PC-3 (cell line): ENCODE measurements around the gene OLFML2B. TPM values are rescaled to one million over a fixed set of nuclear protein-coding genes. Genes with fewer than 3 reads are reported as not detected.

Experiments used
- ATAC-seq: fragments of 200-7000 bp; cut with Tn5 transposase; 2 replicates; pipeline ENCODE4 v1.9.1; 2020; ENCODE audit warnings: mild to moderate bottlenecking, moderate library complexity
- BruUV-seq: library from RNA; stranded (reverse); fragments of 400-500 nt; replicated peaks from 2 replicates; lab custom pipeline; 2021; lab: Mats Ljungman, UMichigan
- CTCF ChIA-PET: fragments of 300-600 bp; sonication (Branson Sonifier 250); formaldehyde crosslinking; loops from one replicate; lab custom pipeline; 2022; ENCODE audit warnings: antibody characterized with exemption; lab: Charles Lee
- POLR2A ChIA-PET: fragments of 300-600 bp; sonication (Branson Sonifier 250); formaldehyde crosslinking; loops from one replicate; lab custom pipeline; 2022; ENCODE audit warnings: antibody characterized with exemption; ENCODE audit not compliant: unreplicated experiment; lab: Charles Lee
- DNase-seq: peaks from one replicate; pipeline ENCODE4 v3.0.0-alpha.2; 2015
- H2AFZ ChIP-seq: fragments of 300-600 bp; sonication (generic); 2 replicates; pipeline ENCODE4 v1.6.0; 2016; ENCODE audit warnings: antibody characterized with exemption, low read length
- H3F3A ChIP-seq: fragments of 300-600 bp; sonication (generic); one replicate; pipeline ENCODE4 v1.6.0; 2017; ENCODE audit warnings: antibody characterized with exemption, low read length, control low read depth, mild to moderate bottlenecking; ENCODE audit not compliant: unreplicated experiment
- H3K27ac ChIP-seq: fragments of 300-600 bp; sonication (generic); 2 replicates; pipeline ENCODE4 v1.5.1; 2016; ENCODE audit warnings: mild to moderate bottlenecking, low read length
- H3K27me3 ChIP-seq: fragments of 300-600 bp; sonication (generic); 2 replicates; pipeline ENCODE4 v1.6.1; 2016; ENCODE audit warnings: low read length, mixed read lengths
- H3K36me3 ChIP-seq: fragments of 300-600 bp; sonication (generic); 2 replicates; pipeline ENCODE4 v1.6.1; 2016; ENCODE audit warnings: low read depth, mixed run types, low read length, mixed read lengths
- H3K4me1 ChIP-seq: fragments of 300-600 bp; sonication (generic); 2 replicates; pipeline ENCODE4 v1.5.1; 2016; ENCODE audit warnings: low read length; ENCODE audit not compliant: insufficient read depth
- H3K4me2 ChIP-seq: fragments of 300-600 bp; sonication (generic); 2 replicates; pipeline ENCODE4 v1.6.0; 2016; ENCODE audit warnings: low read length
- H3K4me3 ChIP-seq: fragments of 300-600 bp; sonication (generic); 2 replicates; pipeline ENCODE4 v1.5.1; 2016; ENCODE audit warnings: mild to moderate bottlenecking, low read length, mixed read lengths
- H3K79me2 ChIP-seq: fragments of 300-600 bp; sonication (generic); 2 replicates; pipeline ENCODE4 v1.6.1; 2017; ENCODE audit warnings: low read length, mixed read lengths
- H3K9ac ChIP-seq: fragments of 300-600 bp; sonication (generic); 2 replicates; pipeline ENCODE4 v1.6.0; 2016; ENCODE audit warnings: mild to moderate bottlenecking, low read length
- H3K9me2 ChIP-seq: fragments of 300-600 bp; sonication (generic); replicated peaks from 2 replicates; pipeline ENCODE4 v1.6.1; 2016; ENCODE audit warnings: mixed run types, low read length, mixed read lengths
- H3K9me3 ChIP-seq: fragments of 300-600 bp; sonication (generic); 2 replicates; pipeline ENCODE4 v1.6.1; 2016; ENCODE audit warnings: low read length, mixed read lengths
- H4K20me1 ChIP-seq: fragments of 300-600 bp; sonication (generic); 2 replicates; pipeline ENCODE4 v1.6.1; 2016; ENCODE audit warnings: low read length, mixed read lengths
- EZH2 ChIP-seq: fragments of 300-600 bp; sonication (generic); IDR thresholded peaks from one replicate; pipeline ENCODE4 v1.6.1; 2017; ENCODE audit warnings: antibody characterized with exemption, mild to moderate bottlenecking, low read length; ENCODE audit not compliant: unreplicated experiment
- EZH2phosphoT487 ChIP-seq: fragments of 300-600 bp; sonication (generic); IDR thresholded peaks from 2 replicates; pipeline ENCODE4 v1.6.1; 2018; ENCODE audit warnings: mild to moderate bottlenecking, antibody characterized with exemption, low read length, borderline replicate concordance
- intact Hi-C: fragments of 100-400 bp; cut with micrococcal nuclease; formaldehyde crosslinking; loops from 2 replicates; pipeline ENCODE4 v1.9.0; 2023
- total RNA-seq: library from RNA; depleted of rRNA; stranded (reverse); fragments of >200 nt; gene quantifications from 2 replicates; pipeline ENCODE4 v1.2.3, GENCODE V29; 2014
- TF ChIP-seq, protein P1 (sequence below): fragments of 300-600 bp; sonication (generic); conservative IDR thresholded peaks from 2 replicates; pipeline ENCODE4 v1.5.1; 2017; ENCODE audit warnings: antibody characterized with exemption, low read depth, mild to moderate bottlenecking, low read length

OLFML2B gene
- total RNA-seq, 1 experiment from 2014 or later = 1.4 TPM

DNA sequence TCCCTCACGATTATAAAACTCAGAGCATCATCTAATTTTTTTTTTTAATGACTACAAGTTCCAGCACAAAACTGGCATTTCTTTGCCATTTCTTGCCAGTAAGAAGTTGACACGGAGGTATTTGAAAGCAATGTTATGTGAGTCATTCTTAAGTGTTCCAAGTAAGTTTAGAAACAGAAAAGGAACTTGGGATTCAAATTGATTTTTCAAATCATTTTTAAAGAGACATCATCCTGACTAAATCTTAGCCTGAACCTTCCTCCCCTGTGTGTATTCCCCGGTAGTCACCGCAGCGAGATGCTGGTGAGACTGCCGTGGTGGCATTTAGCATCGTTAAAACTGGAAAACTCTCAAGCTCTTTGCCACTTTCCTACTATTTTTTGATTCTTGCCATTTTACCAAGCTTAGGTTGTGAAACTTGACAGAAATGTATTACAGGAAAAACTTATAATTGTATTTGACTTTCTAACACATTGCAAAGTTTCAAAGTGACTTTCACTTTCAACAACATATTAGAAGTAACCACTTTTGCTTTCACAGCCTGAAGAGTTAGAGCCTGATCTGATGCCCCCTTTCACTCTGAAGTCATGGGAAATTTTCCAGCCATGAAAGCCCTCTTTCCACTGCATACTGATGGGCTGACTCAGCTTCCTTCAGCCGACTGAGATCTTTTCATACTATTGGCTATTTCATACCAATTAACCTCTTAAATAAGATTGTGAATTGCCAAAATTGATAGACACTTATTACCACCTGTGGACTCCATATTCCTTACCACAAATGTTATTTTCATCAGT lies 61.4 kb downstream of the OLFML2B start:
- Histone ChIP-seq H4K20me1 (no peaks in the 10 kb centered on the region), H3K4me2 (peak overlapping the region; percentile 81), H2AFZ (peak overlapping the region; percentile 56), H3F3A (no peaks in the 10 kb centered on the region), H3K27ac (peak overlapping the region; percentile 81), H3K27me3 (no peaks in the 10 kb centered on the region), H3K9me2 (no peaks in the 10 kb centered on the region), H3K9ac (peak overlapping the region; percentile 50), H3K36me3 (0 out of 2 replicates have a peak, but pooled peaks cover 4% of the 10 kb centered on the region), H3K4me1 (peaks cover 27% of the 10 kb centered on the region), H3K9me3 (no peaks in the 10 kb centered on the region), H3K4me3 (peak overlapping the region; percentile 65), H3K79me2 (no peaks in the 10 kb centered on the region)
- peak; percentile 86 for ATAC-seq
- peak; percentile 81 for DNase-seq
- TSS peak; percentile 4 for BruUV-seq
- intact Hi-C loops = loop anchor here (1.0 to 5.0 kb wide), 3 partner anchors 50 to 170 kb away; no protein-coding TSS in a partner anchor
- POLR2A ChIA-PET = no interaction called here
- CTCF ChIA-PET = interaction anchor here (0.6 to 0.9 kb wide), 2 partner anchors 57 to 62 kb away, joined by 3 to 5 read pairs; partner anchors contain the start of gene OLFML2B
- TF ChIP-seq EZH2phosphoT487 = no peak
- TF ChIP-seq, protein P1, sequence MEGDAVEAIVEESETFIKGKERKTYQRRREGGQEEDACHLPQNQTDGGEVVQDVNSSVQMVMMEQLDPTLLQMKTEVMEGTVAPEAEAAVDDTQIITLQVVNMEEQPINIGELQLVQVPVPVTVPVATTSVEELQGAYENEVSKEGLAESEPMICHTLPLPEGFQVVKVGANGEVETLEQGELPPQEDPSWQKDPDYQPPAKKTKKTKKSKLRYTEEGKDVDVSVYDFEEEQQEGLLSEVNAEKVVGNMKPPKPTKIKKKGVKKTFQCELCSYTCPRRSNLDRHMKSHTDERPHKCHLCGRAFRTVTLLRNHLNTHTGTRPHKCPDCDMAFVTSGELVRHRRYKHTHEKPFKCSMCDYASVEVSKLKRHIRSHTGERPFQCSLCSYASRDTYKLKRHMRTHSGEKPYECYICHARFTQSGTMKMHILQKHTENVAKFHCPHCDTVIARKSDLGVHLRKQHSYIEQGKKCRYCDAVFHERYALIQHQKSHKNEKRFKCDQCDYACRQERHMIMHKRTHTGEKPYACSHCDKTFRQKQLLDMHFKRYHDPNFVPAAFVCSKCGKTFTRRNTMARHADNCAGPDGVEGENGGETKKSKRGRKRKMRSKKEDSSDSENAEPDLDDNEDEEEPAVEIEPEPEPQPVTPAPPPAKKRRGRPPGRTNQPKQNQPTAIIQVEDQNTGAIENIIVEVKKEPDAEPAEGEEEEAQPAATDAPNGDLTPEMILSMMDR = 0 out of 2 replicates have a peak, but pooled peaks have one; percentile 16
- TF ChIP-seq EZH2 = no peak

DNA sequence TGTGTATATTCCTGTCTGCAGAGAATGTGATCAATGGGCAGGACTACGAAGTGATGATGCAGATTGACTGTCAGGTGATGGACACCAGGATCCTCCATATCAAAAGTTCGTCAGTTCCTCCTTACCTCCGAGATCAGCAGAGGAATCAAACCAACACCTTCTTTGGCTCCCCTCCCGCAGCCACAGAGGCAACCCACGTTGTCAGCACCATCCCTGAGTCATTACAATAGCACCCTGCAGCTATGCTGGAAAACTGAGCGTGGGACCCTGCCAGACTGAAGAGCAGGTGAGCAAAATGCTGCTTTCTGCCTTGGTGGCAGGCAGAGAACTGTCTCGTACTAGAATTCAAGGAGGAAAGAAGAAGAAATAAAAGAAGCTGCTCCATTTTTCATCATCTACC lies 65.2 kb downstream of the OLFML2B start:
- peak; percentile 22 for DNase-seq
- no peak for ATAC-seq
- ChIA-PET POLR2A (no interaction called here), CTCF (no interaction called here)
- Histone ChIP-seq H3F3A (no peaks in the 10 kb centered on the region), H2AFZ (no peak overlapping the region), H3K79me2 (no peaks in the 10 kb centered on the region), H3K9me2 (no peaks in the 10 kb centered on the region), H3K9ac (no peak overlapping the region), H4K20me1 (no peaks in the 10 kb centered on the region), H3K9me3 (no peaks in the 10 kb centered on the region), H3K4me3 (no peak overlapping the region), H3K4me1 (peaks cover 25% of the 10 kb centered on the region), H3K36me3 (0 out of 2 replicates have a peak, but pooled peaks cover 4% of the 10 kb centered on the region), H3K27ac (no peak overlapping the region), H3K27me3 (no peaks in the 10 kb centered on the region), H3K4me2 (no peak overlapping the region)
- intact Hi-C loops = no loop called here
- TF ChIP-seq EZH2 (no peak), EZH2phosphoT487 (no peak)
- TF ChIP-seq, protein P1 = no peak
- BruUV-seq = no TSS peak

DNA sequence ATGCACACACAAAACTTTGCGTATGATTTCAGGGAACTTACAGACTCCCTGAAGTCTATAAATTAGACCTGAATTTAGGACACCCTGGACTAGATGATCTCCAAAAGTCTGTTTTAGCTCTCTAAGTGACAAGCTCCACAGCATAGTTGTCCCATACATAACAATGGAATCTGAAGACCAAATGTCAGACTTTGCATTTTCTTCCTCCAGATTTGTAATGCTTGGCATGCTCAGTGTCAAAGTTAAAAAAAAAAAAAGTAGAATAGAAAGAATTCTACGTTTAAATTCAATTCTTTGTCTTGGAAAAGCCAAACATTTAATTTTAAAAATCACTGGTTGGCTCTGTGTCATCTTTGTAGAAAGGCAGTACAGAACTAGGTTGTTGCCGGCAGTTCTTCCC lies 66.7 kb downstream of the OLFML2B start:
- POLR2A ChIA-PET = no interaction called here
- DNase-seq = no peak
- Histone ChIP-seq H2AFZ (no peak overlapping the region), H4K20me1 (no peaks in the 10 kb centered on the region), H3K36me3 (0 out of 2 replicates have a peak, but pooled peaks cover 4% of the 10 kb centered on the region), H3K9me3 (no peaks in the 10 kb centered on the region), H3K4me1 (peaks cover 10% of the 10 kb centered on the region), H3K9ac (no peak overlapping the region), H3K27ac (no peak overlapping the region), H3K9me2 (no peaks in the 10 kb centered on the region), H3K27me3 (no peaks in the 10 kb centered on the region), H3K4me3 (no peak overlapping the region), H3F3A (no peaks in the 10 kb centered on the region), H3K79me2 (no peaks in the 10 kb centered on the region), H3K4me2 (no peak overlapping the region)
- intact Hi-C loops = no loop called here
- BruUV-seq = no TSS peak
- no peak for ATAC-seq
- TF ChIP-seq, protein P1 = no peak
- TF ChIP-seq EZH2phosphoT487 (no peak), EZH2 (no peak)
- CTCF ChIA-PET = no interaction called here
